ENCODE results near the gene TMEM115. TPM values are rescaled to one million over a fixed set of nuclear protein-coding genes. Genes with fewer than 3 reads are reported as not detected.

The TMEM115 gene
- total and polyA plus RNA-seq, 2 donors (not counting 3 experiments of a cell fraction or from before 2014, with no cell fraction given) = 44.7 to 65.5 TPM

DNA sequence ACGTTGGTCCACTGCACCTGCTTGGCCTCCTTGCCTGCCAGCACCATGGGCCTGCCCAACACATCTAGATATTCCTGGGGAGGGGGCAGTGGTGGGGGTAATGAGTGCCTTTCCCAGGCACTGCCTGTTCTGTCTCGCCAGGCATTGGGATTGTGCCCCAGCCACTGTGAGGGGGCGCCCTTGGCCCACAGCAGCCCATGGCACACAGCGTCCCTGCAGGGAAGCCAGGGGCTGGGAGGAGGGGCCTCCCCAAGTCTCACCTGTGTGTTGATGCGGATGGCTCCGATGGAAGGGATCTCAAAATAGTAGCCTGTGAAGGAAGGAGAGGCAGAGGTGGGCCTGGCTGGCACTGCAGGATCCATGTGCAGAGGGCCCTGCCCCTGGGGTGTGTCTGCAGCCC, 18.7 kb upstream of the TMEM115 start:
- H3K4me1 ChIP-seq (ENCODE audit: control insufficient read depth, extremely low read depth, insufficient read depth, low read length) = no peaks in the 10 kb centered on the region
- TF ChIP-seq JUN (IDR thresholded peaks at IDR 0.05; ENCODE audit: borderline replicate concordance, insufficient read depth, insufficient read length, low read depth) = no peak
- TF ChIP-seq MYC (IDR thresholded peaks at IDR 0.05; ENCODE audit: low read depth, low read length) = no peak
- no peak for TF ChIP-seq EZH2 (IDR thresholded peaks at IDR 0.05; ENCODE audit: borderline replicate concordance, low read depth, low read length, severe bottlenecking)
- TF ChIP-seq, protein P1, sequence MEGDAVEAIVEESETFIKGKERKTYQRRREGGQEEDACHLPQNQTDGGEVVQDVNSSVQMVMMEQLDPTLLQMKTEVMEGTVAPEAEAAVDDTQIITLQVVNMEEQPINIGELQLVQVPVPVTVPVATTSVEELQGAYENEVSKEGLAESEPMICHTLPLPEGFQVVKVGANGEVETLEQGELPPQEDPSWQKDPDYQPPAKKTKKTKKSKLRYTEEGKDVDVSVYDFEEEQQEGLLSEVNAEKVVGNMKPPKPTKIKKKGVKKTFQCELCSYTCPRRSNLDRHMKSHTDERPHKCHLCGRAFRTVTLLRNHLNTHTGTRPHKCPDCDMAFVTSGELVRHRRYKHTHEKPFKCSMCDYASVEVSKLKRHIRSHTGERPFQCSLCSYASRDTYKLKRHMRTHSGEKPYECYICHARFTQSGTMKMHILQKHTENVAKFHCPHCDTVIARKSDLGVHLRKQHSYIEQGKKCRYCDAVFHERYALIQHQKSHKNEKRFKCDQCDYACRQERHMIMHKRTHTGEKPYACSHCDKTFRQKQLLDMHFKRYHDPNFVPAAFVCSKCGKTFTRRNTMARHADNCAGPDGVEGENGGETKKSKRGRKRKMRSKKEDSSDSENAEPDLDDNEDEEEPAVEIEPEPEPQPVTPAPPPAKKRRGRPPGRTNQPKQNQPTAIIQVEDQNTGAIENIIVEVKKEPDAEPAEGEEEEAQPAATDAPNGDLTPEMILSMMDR (IDR thresholded peaks at IDR 0.05; ENCODE audit: extremely low read depth in 1 of 2, insufficient read depth in 1 of 2, low read depth in 1 of 2, low read length in 2 of 2) = no peak
- TF ChIP-seq FOS (IDR thresholded peaks at IDR 0.05; ENCODE audit: borderline replicate concordance, insufficient read depth, low read length) = no peak
- TF ChIP-seq POLR2A (IDR thresholded peaks at IDR 0.05; ENCODE audit: low read depth, low read length) = no peak
- TF ChIP-seq POLR2AphosphoS5 (IDR thresholded peaks at IDR 0.05; ENCODE audit: insufficient read depth, low read depth, low read length) = no peak
- TF ChIP-seq GATA2 (IDR thresholded peaks at IDR 0.05; ENCODE audit: insufficient read depth, insufficient read length, low read depth, low read length) = no peak
- TF ChIP-seq, protein P2, sequence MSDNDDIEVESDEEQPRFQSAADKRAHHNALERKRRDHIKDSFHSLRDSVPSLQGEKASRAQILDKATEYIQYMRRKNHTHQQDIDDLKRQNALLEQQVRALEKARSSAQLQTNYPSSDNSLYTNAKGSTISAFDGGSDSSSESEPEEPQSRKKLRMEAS (IDR thresholded peaks at IDR 0.05; ENCODE audit: insufficient read depth, insufficient read length) = no peak
- no peak overlapping the region for H3K4me3 ChIP-seq (replicated peaks in 1 of 3; ENCODE audit: insufficient read depth in 1 of 3, low read depth in 1 of 3, low read length in 3 of 3)
- H3K27ac ChIP-seq (ENCODE audit: insufficient read depth, low read depth, low read length) = no peak overlapping the region
- intact Hi-C loops (cut with micrococcal nuclease) (no loop called here), dilution Hi-C loops (cut with MboI; ENCODE audit: extremely low pct_ligation_motif_present, low sequenced_read_pairs) (no loop called here)
- no TSS peak for BruUV-seq (replicated peaks)
- no peaks in the 10 kb centered on the region for H3K9me1 ChIP-seq (replicated peaks; ENCODE audit: control insufficient read depth, extremely low read depth, insufficient read depth, low read length)
- H3K27me3 ChIP-seq (ENCODE audit: control insufficient read depth in 2 of 2, insufficient read depth in 2 of 2, low read length in 2 of 2) = no peaks in the 10 kb centered on the region
- no peak overlapping the region for H3K4me2 ChIP-seq (ENCODE audit: insufficient read depth, low read length)
- H3K9me3 ChIP-seq (replicated peaks; ENCODE audit: control insufficient read depth, insufficient read depth, low read length) = no peaks in the 10 kb centered on the region
- H4K20me1 ChIP-seq (replicated peaks; ENCODE audit: control insufficient read depth, extremely low read depth, insufficient read depth, low read length) = no peaks in the 10 kb centered on the region
- no peaks in the 10 kb centered on the region for H3K36me3 ChIP-seq (ENCODE audit: control insufficient read depth in 2 of 2, extremely low read depth in 1 of 2, insufficient read depth in 2 of 2, low read length in 2 of 2)
- no peaks in the 10 kb centered on the region for H3K79me2 ChIP-seq (ENCODE audit: control insufficient read depth, insufficient read depth, low read length)
- DNase-seq (ENCODE audit: low read depth, low spot score) (no peak), FAIRE-seq (no peak)
- no peak overlapping the region for H2AFZ ChIP-seq (ENCODE audit: low read depth, low read length)
- CTCF ChIA-PET = no interaction called here
- POLR2A ChIA-PET = interaction anchor here (0.6 kb wide), 1 partner anchor 117 kb away, joined by 3 read pairs; no protein-coding TSS in a partner anchor
- no peak overlapping the region for H3K9ac ChIP-seq (replicated peaks; ENCODE audit: extremely low read depth, insufficient read depth, low read length)
